Erythroblast (primary cell): ENCODE measurements around the gene HHIPL2.
A peak's percentile ranks its signal among the peaks of the same experiment; 100 is the strongest.

Experiments used
- DNase-seq, 2 experiments: peaks; one replicate each; lab custom pipeline; 2025; lab: John Stamatoyannopoulos, UW
- GATA1 ChIP-seq: IDR thresholded peaks from 2 replicates; pipeline ENCODE4 v1.6.1; 2011; ENCODE audit warnings: low read depth, mild to moderate bottlenecking, control low read depth, low read length, moderate library complexity
- POLR2A ChIP-seq: IDR thresholded peaks from 2 replicates; pipeline ENCODE4 v1.6.1; 2011; ENCODE audit warnings: mild to moderate bottlenecking, low read length

The HHIPL2 gene

GRCh38 chr1:222547944-222548671 is at the start of gene HHIPL2:
Gene HHIPL2 (minus strand): TSS chr1:222548104. CDS start chr1:222548044, 60 bp downstream.
- no peak for TF ChIP-seq POLR2A

GRCh38 chr1:222596696-222597095 is 48.8 kb upstream of the HHIPL2 start:
- TF ChIP-seq GATA1 (no peak), POLR2A (no peak)
- DNase-seq = no peak

More at GRCh38 chr1:222547944-222548671, at the start of gene HHIPL2:
- DNase-seq = no peak

- no peak for DNase-seq
- TF ChIP-seq GATA1 (no peak), POLR2A (no peak)
Observed at GRCh38 chr1:222594789-222595188, 46.9 kb upstream of the HHIPL2 start.

- DNase-seq = no peak
- no peak for TF ChIP-seq POLR2A
- no peak for TF ChIP-seq GATA1
Observed at GRCh38 chr1:222592171-222592570, 44.3 kb upstream of the HHIPL2 start.

GRCh38 chr1:222589462-222590302 is 41.8 kb upstream of the HHIPL2 start, which contains the start of gene TAF1A:
Gene TAF1A (minus strand): TSS chr1:222589933.
- TF ChIP-seq POLR2A (peak; percentile 66), GATA1 (no peak)

GRCh38 chr1:222588135-222588534 is 40.2 kb upstream of the HHIPL2 start:
- DNase-seq = no peak
- TF ChIP-seq GATA1 = no peak
- TF ChIP-seq POLR2A = no peak

More at GRCh38 chr1:222589462-222590302, 41.8 kb upstream of the HHIPL2 start, which contains the start of gene TAF1A:
- DNase-seq = peak; percentile 88 to 89

GRCh38 chr1:222586842-222587241 is 38.9 kb upstream of the HHIPL2 start:
- no peak for DNase-seq
- no peak for TF ChIP-seq GATA1
- no peak for TF ChIP-seq POLR2A

- DNase-seq = no peak
- no peak for TF ChIP-seq POLR2A
- no peak for TF ChIP-seq GATA1
Observed at GRCh38 chr1:222583079-222583478, 35.2 kb upstream of the HHIPL2 start.

- no peak for TF ChIP-seq GATA1
- TF ChIP-seq POLR2A = no peak
Observed at GRCh38 chr1:222582099-222582774, 34.3 kb upstream of the HHIPL2 start.

GRCh38 chr1:222579316-222579715 is 31.4 kb upstream of the HHIPL2 start:
- TF ChIP-seq POLR2A = no peak
- TF ChIP-seq GATA1 = no peak
- DNase-seq = no peak

More at GRCh38 chr1:222582099-222582774, 34.3 kb upstream of the HHIPL2 start:
- peak in 1 of 2 experiments; percentile 4 for DNase-seq

- TF ChIP-seq POLR2A (no peak), GATA1 (no peak)
- no peak for DNase-seq
Observed at GRCh38 chr1:222570837-222571236, 22.9 kb upstream of the HHIPL2 start.

GRCh38 chr1:222561656-222562055 is 13.8 kb upstream of the HHIPL2 start:
- no peak for TF ChIP-seq POLR2A
- TF ChIP-seq GATA1 = no peak
- no peak for DNase-seq

GRCh38 chr1:222557574-222557973 is 9.7 kb upstream of the HHIPL2 start:
- no peak for TF ChIP-seq GATA1
- no peak for TF ChIP-seq POLR2A
- no peak for DNase-seq
